Mammary epithelial cell (primary cell): Measurements from ENCODE around the gene SEPTIN3.

ENCODE experiments used
- CTCF ChIP-seq, 2 donors: IDR thresholded peaks in 1 of 2; conservative IDR thresholded peaks in 1 of 2; 2 replicates each; pipeline ENCODE4 v1.5.1; 2011 to 2012; ENCODE audit warnings: inconsistent platforms in 2 of 2, low read length in 2 of 2, mild to moderate bottlenecking in 2 of 2, control low read depth in 1 of 2, low read depth in 1 of 2; ENCODE audit not compliant: insufficient read depth in 1 of 2; ENCODE audit errors: extremely low read depth in 1 of 2
- EZH2 ChIP-seq: IDR thresholded peaks from 2 replicates; pipeline ENCODE4 v1.6.1; 2012; ENCODE audit warnings: low read length, inconsistent platforms, borderline replicate concordance

- TF ChIP-seq CTCF (conservative IDR thresholded peaks at IDR 0.05 in 1 of 2, IDR thresholded peaks at IDR 0.05 in 1 of 2; ENCODE audit: extremely low read depth in 1 of 2, insufficient read depth in 1 of 2, low read depth in 1 of 2, low read length in 2 of 2), result no peak
- TF ChIP-seq EZH2, result no peak
Measured at GRCh38 chr22:41975299-41976069, 6.2 kb downstream of the SEPTIN3 start.
